Endothelial cell of hepatic sinusoid (primary cell): ENCODE data around the gene TMEM156.

Experiments
- in situ Hi-C: cut with HindIII; loops from 2 replicates; pipeline ENCODE4 v1.10.0; 2017; ENCODE audit warnings: low sequenced_read_pairs

Gene TMEM156

GRCh38 chr4:38931125-38931524 is 101.1 kb downstream of the TMEM156 start:
- in situ Hi-C loops = no loop called here

- in situ Hi-C loops = no loop called here
Observed at GRCh38 chr4:38930707-38931106, 101.5 kb downstream of the TMEM156 start.

- in situ Hi-C loops = no loop called here
Observed at GRCh38 chr4:38930204-38930603, 102.0 kb downstream of the TMEM156 start.

- in situ Hi-C loops = no loop called here
Observed at GRCh38 chr4:38928974-38929373, 103.2 kb downstream of the TMEM156 start.

GRCh38 chr4:38928568-38928967 is 103.6 kb downstream of the TMEM156 start:
- in situ Hi-C loops = no loop called here

- in situ Hi-C loops = no loop called here
Observed at GRCh38 chr4:38926896-38927295, 105.3 kb downstream of the TMEM156 start.

- in situ Hi-C loops = no loop called here
Observed at GRCh38 chr4:38925492-38926413, 106.5 kb downstream of the TMEM156 start.

GRCh38 chr4:38924353-38924752 is 107.9 kb downstream of the TMEM156 start:
- in situ Hi-C loops = no loop called here

GRCh38 chr4:38923746-38924145 is 108.5 kb downstream of the TMEM156 start:
- in situ Hi-C loops = no loop called here

GRCh38 chr4:38921151-38921550 is 111.1 kb downstream of the TMEM156 start:
- in situ Hi-C loops = no loop called here

GRCh38 chr4:38920677-38921076 is 111.5 kb downstream of the TMEM156 start:
- in situ Hi-C loops = no loop called here

- in situ Hi-C loops = no loop called here
Observed at GRCh38 chr4:38920186-38920585, 112.0 kb downstream of the TMEM156 start.

GRCh38 chr4:38919494-38919893 is 112.7 kb downstream of the TMEM156 start:
- in situ Hi-C loops = no loop called here

GRCh38 chr4:38917481-38918025 is 114.7 kb downstream of the TMEM156 start:
- in situ Hi-C loops = no loop called here
